Karpas-422 (cell line): ENCODE measurements around the gene CAMKMT. TPM values are rescaled to one million over a fixed set of nuclear protein-coding genes. Genes with fewer than 3 reads are reported as not detected.

Experiments
- DNase-seq: peaks from one replicate; pipeline ENCODE4 v3.0.0-alpha.2; 2015
- H2AFZ ChIP-seq: fragments of 200-600 bp; sonication (generic); 2 replicates; pipeline ENCODE4 v1.6.1; 2014; ENCODE audit warnings: antibody characterized with exemption, low read length, mixed read lengths
- H3K27ac ChIP-seq: fragments of 200-600 bp; sonication (generic); 2 replicates; pipeline ENCODE4 v1.5.1; 2014; ENCODE audit warnings: mild to moderate bottlenecking, low read length, moderate library complexity
- H3K27me3 ChIP-seq: fragments of 200-600 bp; sonication (generic); 2 replicates; pipeline ENCODE4 v1.6.1; 2014; ENCODE audit warnings: low read length, mixed read lengths
- H3K36me3 ChIP-seq: fragments of 200-600 bp; sonication (generic); 2 replicates; pipeline ENCODE4 v1.6.1; 2014; ENCODE audit warnings: low read length, mixed read lengths; ENCODE audit not compliant: insufficient read depth
- H3K4me1 ChIP-seq: fragments of 200-600 bp; sonication (generic); 2 replicates; pipeline ENCODE4 v1.6.1; 2014; ENCODE audit warnings: mild to moderate bottlenecking, low read length, mixed read lengths
- H3K4me2 ChIP-seq: fragments of 200-600 bp; sonication (generic); 2 replicates; pipeline ENCODE4 v1.6.1; 2014; ENCODE audit warnings: low read length, low read depth, mild to moderate bottlenecking; ENCODE audit not compliant: poor library complexity, severe bottlenecking
- H3K4me3 ChIP-seq: fragments of 200-600 bp; sonication (generic); 2 replicates; pipeline ENCODE4 v1.5.1; 2014; ENCODE audit warnings: mild to moderate bottlenecking, antibody characterized with exemption, low read length, mixed read lengths
- H3K79me2 ChIP-seq: fragments of 200-600 bp; sonication (generic); 2 replicates; pipeline ENCODE4 v1.6.1; 2014; ENCODE audit warnings: mild to moderate bottlenecking, low read length, mixed read lengths
- H3K9ac ChIP-seq: fragments of 200-600 bp; sonication (generic); 2 replicates; pipeline ENCODE4 v1.6.0; 2014; ENCODE audit warnings: low read length
- H3K9me2 ChIP-seq: fragments of 200-600 bp; sonication (generic), shearing (Covaris generic); replicated peaks from 2 replicates; pipeline ENCODE4 v1.6.0; 2014; ENCODE audit warnings: mild to moderate bottlenecking, low read length, moderate library complexity; ENCODE audit not compliant: insufficient read depth
- H3K9me3 ChIP-seq: fragments of 300-700, 200-600 bp; sonication (generic); 2 replicates; pipeline ENCODE4 v1.6.1; 2014; ENCODE audit warnings: low read length, mixed read lengths
- H4K20me1 ChIP-seq: fragments of 200-600 bp; sonication (generic); 2 replicates; pipeline ENCODE4 v1.6.1; 2014; ENCODE audit warnings: mild to moderate bottlenecking, antibody characterized with exemption, low read length, low read depth; ENCODE audit not compliant: insufficient read depth
- total RNA-seq: library from RNA; depleted of rRNA; stranded (reverse); fragments of >200 nt; shearing (Covaris generic); gene quantifications from 2 replicates; pipeline ENCODE4 v1.2.3, GENCODE V29; 2014; ENCODE audit warnings: low replicate concordance

CAMKMT gene
- total RNA-seq, 1 experiment from 2014 or later: 30.8 TPM

- DNase-seq: no peak
- H3K4me2 ChIP-seq: no peak overlapping the region
- no peaks in the 10 kb centered on the region for H3K36me3 ChIP-seq
- H2AFZ ChIP-seq: no peak overlapping the region
- H3K4me1 ChIP-seq: no peaks in the 10 kb centered on the region
- H3K9me3 ChIP-seq: no peaks in the 10 kb centered on the region
- peaks cover 10% of the 10 kb centered on the region; the same call in 1 of the 2 replicates for H4K20me1 ChIP-seq
- H3K9me2 ChIP-seq: no peaks in the 10 kb centered on the region
- H3K9ac ChIP-seq: no peak overlapping the region
- no peaks in the 10 kb centered on the region for H3K27me3 ChIP-seq
- H3K27ac ChIP-seq: no peak overlapping the region
- H3K79me2 ChIP-seq: no peaks in the 10 kb centered on the region
- no peak overlapping the region for H3K4me3 ChIP-seq
These were observed 182.3 kb downstream of the CAMKMT start for GRCh38 chr2:44543773-44544725.

DNA sequence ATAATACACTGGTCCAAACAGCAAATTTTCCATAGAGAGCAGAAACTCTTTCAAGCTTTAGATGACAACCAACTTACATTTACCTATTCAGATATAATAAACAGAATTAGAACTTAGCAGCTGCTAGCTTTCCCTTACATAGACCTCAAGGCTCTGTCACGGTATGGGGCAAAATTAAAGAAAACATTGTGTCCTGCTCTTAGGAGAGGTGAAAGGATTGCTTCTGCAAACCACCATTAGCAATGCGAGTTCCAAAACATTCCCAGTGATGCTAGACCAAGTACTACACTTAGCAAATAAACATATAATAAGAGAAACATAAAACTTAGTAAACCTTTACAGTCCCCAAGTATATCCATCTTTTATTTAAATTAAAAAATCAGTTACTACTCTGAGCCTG lies 183.3 kb downstream of the CAMKMT start:
- Histone ChIP-seq H2AFZ (no peak overlapping the region), H3K4me2 (no peak overlapping the region), H3K9ac (no peak overlapping the region), H3K79me2 (no peaks in the 10 kb centered on the region), H3K27ac (no peak overlapping the region), H4K20me1 (peaks cover 12% of the 10 kb centered on the region; the same call in 1 of the 2 replicates), H3K9me2 (no peaks in the 10 kb centered on the region), H3K4me3 (no peak overlapping the region), H3K9me3 (no peaks in the 10 kb centered on the region), H3K36me3 (no peaks in the 10 kb centered on the region), H3K27me3 (no peaks in the 10 kb centered on the region), H3K4me1 (no peaks in the 10 kb centered on the region)
- no peak for DNase-seq

DNA sequence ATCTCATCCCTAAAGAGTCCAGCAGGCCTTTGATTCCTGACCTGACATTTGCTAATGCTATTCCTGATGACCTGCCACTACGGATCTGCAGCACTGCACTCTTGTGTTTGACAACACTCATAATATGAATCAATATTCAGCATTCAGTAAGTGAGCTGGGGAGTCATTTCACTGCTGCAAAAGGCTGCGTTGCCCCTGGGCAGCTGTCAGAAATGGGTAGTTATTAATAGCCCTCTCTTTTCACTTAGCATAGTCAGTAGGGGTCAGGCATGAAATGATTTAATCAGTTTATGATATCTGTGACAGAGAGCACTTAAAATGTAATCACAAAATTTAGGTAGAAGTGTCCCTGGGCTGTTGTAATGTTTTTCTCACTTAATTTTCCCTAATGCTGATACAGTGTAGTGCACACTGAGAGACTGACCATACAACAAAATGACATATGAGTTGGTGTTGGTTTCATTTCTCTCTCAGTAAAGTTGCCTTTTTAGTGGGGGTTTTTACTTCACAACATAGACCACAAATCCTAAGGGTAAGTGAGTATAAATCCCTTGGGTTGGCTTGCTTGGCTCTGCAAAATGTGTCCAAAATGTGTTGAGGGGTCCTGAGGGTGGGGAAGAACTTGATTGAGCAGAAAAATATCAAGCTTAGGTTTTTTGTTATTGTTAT lies 184.8 kb downstream of the CAMKMT start:
- no peak overlapping the region for H3K9ac ChIP-seq
- H3K36me3 ChIP-seq: no peaks in the 10 kb centered on the region
- H3K4me2 ChIP-seq: no peak overlapping the region
- no peaks in the 10 kb centered on the region for H3K4me1 ChIP-seq
- H3K9me3 ChIP-seq: no peaks in the 10 kb centered on the region
- no peak for DNase-seq
- no peaks in the 10 kb centered on the region for H3K27me3 ChIP-seq
- peaks cover 12% of the 10 kb centered on the region; the same call in 1 of the 2 replicates for H4K20me1 ChIP-seq
- H3K4me3 ChIP-seq: no peak overlapping the region
- no peaks in the 10 kb centered on the region for H3K79me2 ChIP-seq
- no peaks in the 10 kb centered on the region for H3K9me2 ChIP-seq
- H3K27ac ChIP-seq: no peak overlapping the region
- H2AFZ ChIP-seq: no peak overlapping the region

GRCh38 chr2:44547718-44548117 lies 186.0 kb downstream of the CAMKMT start:
- no peaks in the 10 kb centered on the region for H3K9me2 ChIP-seq
- no peaks in the 10 kb centered on the region for H3K27me3 ChIP-seq
- H3K9me3 ChIP-seq: no peaks in the 10 kb centered on the region

DNA sequence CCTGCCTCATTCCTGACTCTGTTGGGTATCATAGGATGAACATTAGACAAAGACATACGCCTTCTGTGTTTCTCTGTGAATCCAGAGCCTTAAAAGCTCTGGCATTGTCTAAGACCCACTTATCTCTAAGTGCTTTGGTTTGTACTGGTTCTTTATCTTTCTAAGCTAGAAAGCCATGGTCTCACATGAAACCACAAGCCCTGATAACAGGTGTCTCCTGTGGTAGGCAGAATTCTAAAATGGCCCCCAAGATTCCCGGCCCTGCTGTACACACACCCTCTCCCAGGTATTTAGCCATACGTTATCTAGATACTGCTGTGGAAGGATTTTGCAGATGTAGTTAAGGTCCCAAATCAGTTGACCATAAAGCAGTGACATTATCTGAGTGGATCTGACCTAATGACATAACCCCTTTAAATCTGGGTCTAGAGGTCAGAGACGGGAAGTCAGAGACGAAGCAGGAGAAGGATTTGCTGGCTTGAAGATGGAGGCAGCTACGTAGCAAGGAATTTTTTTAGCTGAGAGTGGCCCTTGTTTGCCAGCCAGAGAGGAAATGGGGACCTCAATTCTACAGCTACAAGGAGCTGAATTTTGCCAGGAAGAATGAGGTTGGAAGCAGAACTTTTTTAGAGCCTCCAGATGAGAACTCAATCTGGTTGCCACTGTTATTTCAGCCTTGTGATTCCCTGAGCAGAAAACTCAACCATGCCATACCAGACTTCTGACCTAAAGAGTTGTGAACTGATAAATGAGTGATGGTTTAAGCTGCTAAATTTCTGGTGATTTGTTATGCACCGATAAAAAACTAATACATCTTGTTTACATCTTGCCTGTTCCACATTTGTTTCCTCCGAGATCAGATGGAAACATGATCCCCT lies 186.7 kb downstream of the CAMKMT start:
- H3K4me2 ChIP-seq: no peak overlapping the region
- H3K27me3 ChIP-seq: no peaks in the 10 kb centered on the region
- H4K20me1 ChIP-seq: peaks cover 12% of the 10 kb centered on the region; the same call in 1 of the 2 replicates
- H2AFZ ChIP-seq: no peak overlapping the region
- DNase-seq: no peak
- H3K27ac ChIP-seq: no peak overlapping the region
- no peak overlapping the region for H3K9ac ChIP-seq
- H3K79me2 ChIP-seq: no peaks in the 10 kb centered on the region
- no peaks in the 10 kb centered on the region for H3K9me3 ChIP-seq
- no peaks in the 10 kb centered on the region for H3K4me1 ChIP-seq
- no peaks in the 10 kb centered on the region for H3K9me2 ChIP-seq
- no peaks in the 10 kb centered on the region for H3K36me3 ChIP-seq
- no peak overlapping the region for H3K4me3 ChIP-seq

More at GRCh38 chr2:44547718-44548117, 186.0 kb downstream of the CAMKMT start:
- Histone ChIP-seq H3K4me3 (no peak overlapping the region), H3K9ac (no peak overlapping the region), H3K27ac (no peak overlapping the region), H3K79me2 (no peaks in the 10 kb centered on the region), H3K4me2 (no peak overlapping the region), H3K4me1 (no peaks in the 10 kb centered on the region), H2AFZ (no peak overlapping the region), H4K20me1 (peaks cover 12% of the 10 kb centered on the region; the same call in 1 of the 2 replicates), H3K36me3 (no peaks in the 10 kb centered on the region)
- DNase-seq: no peak

- no peak overlapping the region for H3K4me3 ChIP-seq
These were observed 187.3 kb downstream of the CAMKMT start for GRCh38 chr2:44549099-44549471.

DNA sequence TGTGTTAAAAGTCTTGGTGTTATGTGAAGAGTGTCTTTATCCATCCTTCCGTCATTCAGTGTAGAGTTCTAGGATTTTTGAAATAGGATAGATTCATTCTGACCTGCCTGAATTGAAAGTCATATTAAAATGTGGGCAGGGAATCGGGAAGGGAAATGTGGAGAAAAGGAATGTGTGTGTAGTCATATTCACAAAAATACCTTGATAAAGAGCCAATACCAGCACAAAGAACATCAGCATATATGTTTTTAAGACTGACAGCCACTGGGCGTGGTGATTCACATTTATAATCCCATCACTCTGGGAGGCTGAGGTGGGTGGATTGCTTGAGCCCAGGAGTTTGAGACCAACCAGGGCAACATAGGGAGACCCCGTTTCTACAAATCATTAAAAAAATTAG lies 188.1 kb downstream of the CAMKMT start:
- H3K4me2 ChIP-seq: no peak overlapping the region
- H2AFZ ChIP-seq: no peak overlapping the region
- no peaks in the 10 kb centered on the region for H3K36me3 ChIP-seq

More at GRCh38 chr2:44549099-44549471, 187.3 kb downstream of the CAMKMT start:
- Histone ChIP-seq H3K9me2 (no peaks in the 10 kb centered on the region), H3K9me3 (no peaks in the 10 kb centered on the region), H3K4me1 (no peaks in the 10 kb centered on the region), H3K27me3 (no peaks in the 10 kb centered on the region), H3K9ac (no peak overlapping the region), H3K79me2 (no peaks in the 10 kb centered on the region), H2AFZ (no peak overlapping the region), H3K36me3 (no peaks in the 10 kb centered on the region), H4K20me1 (peaks cover 12% of the 10 kb centered on the region; the same call in 1 of the 2 replicates), H3K27ac (no peak overlapping the region), H3K4me2 (no peak overlapping the region)
- DNase-seq: no peak

More for the DNA sequence above, 188.1 kb downstream of the CAMKMT start:
- H4K20me1 ChIP-seq: peaks cover 11% of the 10 kb centered on the region; the same call in 1 of the 2 replicates
- H3K27me3 ChIP-seq: no peaks in the 10 kb centered on the region
- no peaks in the 10 kb centered on the region for H3K9me3 ChIP-seq
- H3K4me3 ChIP-seq: no peak overlapping the region
- H3K9ac ChIP-seq: no peak overlapping the region
- no peaks in the 10 kb centered on the region for H3K9me2 ChIP-seq
- H3K79me2 ChIP-seq: no peaks in the 10 kb centered on the region
- H3K27ac ChIP-seq: no peak overlapping the region
- H3K4me1 ChIP-seq: no peaks in the 10 kb centered on the region
- DNase-seq: no peak
